HK-2 (cell line): Measurements from ENCODE around the gene KLK14.

ENCODE experiments used
- DNase-seq: peaks from one replicate; pipeline ENCODE4 v3.0.0-alpha.2; 2018; ENCODE audit not compliant: unreplicated experiment

The KLK14 gene

GRCh38 chr19:51086153-51086850 is 3.6 kb upstream of the KLK14 start:
- no peak for DNase-seq

GRCh38 chr19:51084505-51084904 is 1.8 kb upstream of the KLK14 start:
- no peak for DNase-seq

GRCh38 chr19:51083783-51084182 is 1.1 kb upstream of the KLK14 start:
- DNase-seq, result no peak

GRCh38 chr19:51083181-51083580 is 494 bp upstream of the KLK14 start:
- no peak for DNase-seq

- no peak for DNase-seq
Measured at GRCh38 chr19:51081476-51081875, 1.2 kb downstream of the KLK14 start.

GRCh38 chr19:51079481-51080110 is 3.1 kb downstream of the KLK14 start:
- DNase-seq, result no peak

- DNase-seq, result no peak
Measured at GRCh38 chr19:51078731-51079130, 4.0 kb downstream of the KLK14 start.

- no peak for DNase-seq
Measured at GRCh38 chr19:51078104-51078503, 4.6 kb downstream of the KLK14 start.

- no peak for DNase-seq
Measured at GRCh38 chr19:51076631-51077213, 6.0 kb downstream of the KLK14 start.

GRCh38 chr19:51075998-51076397 is 6.7 kb downstream of the KLK14 start:
- no peak for DNase-seq

- no peak for DNase-seq
Measured at GRCh38 chr19:51071095-51071405, 11.6 kb downstream of the KLK14 start.

GRCh38 chr19:51070334-51071094 is 12.2 kb downstream of the KLK14 start:
- no peak for DNase-seq

GRCh38 chr19:51066393-51067186 is 16.1 kb downstream of the KLK14 start:
- DNase-seq, result no peak

- no peak for DNase-seq
Measured at GRCh38 chr19:51065221-51065960, 17.3 kb downstream of the KLK14 start.

GRCh38 chr19:51064534-51065220 is 18.0 kb downstream of the KLK14 start, which contains the start of gene KLK13:
Gene KLK13 (minus strand): TSS chr19:51065092. CDS start chr19:51065067, 25 bp downstream.
- DNase-seq, result peak; percentile 27

- no peak for DNase-seq
Measured at GRCh38 chr19:51063664-51064063, 19.0 kb downstream of the KLK14 start.

GRCh38 chr19:51060973-51061372 is 21.7 kb downstream of the KLK14 start:
- DNase-seq, result no peak

GRCh38 chr19:51060336-51060735 is 22.4 kb downstream of the KLK14 start:
- no peak for DNase-seq

GRCh38 chr19:51059715-51060114 is 23.0 kb downstream of the KLK14 start:
- DNase-seq, result no peak

- DNase-seq, result no peak
Measured at GRCh38 chr19:51055866-51056265, 26.8 kb downstream of the KLK14 start.

GRCh38 chr19:51047031-51047335 is 35.7 kb downstream of the KLK14 start:
- no peak for DNase-seq
